CD4-positive, alpha-beta memory T cell (primary cell): ENCODE measurements around the gene SLC16A13. TPM values are rescaled to one million over a fixed set of nuclear protein-coding genes. Genes with fewer than 3 reads are reported as not detected.
A peak's percentile ranks its signal among the peaks of the same experiment; 100 is the strongest.

ENCODE experiments used
- CTCF ChIA-PET: fragments of 350-600 bp; sonication (Branson Sonifier 250); formaldehyde crosslinking; loops from one replicate; lab custom pipeline; 2021; ENCODE audit warnings: inconsistent platforms; ENCODE audit not compliant: partially characterized antibody; lab: Charles Lee
- POLR2A ChIA-PET: fragments of 350-600 bp; sonication (Branson Sonifier 250); formaldehyde crosslinking; loops from one replicate; lab custom pipeline; 2021; ENCODE audit not compliant: partially characterized antibody; lab: Charles Lee
- DNase-seq, 5 donors: peaks; one replicate each; pipeline versions ENCODE4 v3.0.0 to v3.0.0-alpha.2; 2020 to 2022; ENCODE audit warnings: mixed read lengths in 1 of 5
- H3K27ac ChIP-seq: one replicate; pipeline ENCODE4 v1.7.0; 2013; ENCODE audit warnings: low read depth, low read length
- H3K27me3 ChIP-seq: 2 replicates; pipeline ENCODE4 v1.7.0; 2013; ENCODE audit warnings: mild to moderate bottlenecking, low read length, moderate library complexity; ENCODE audit not compliant: insufficient read depth
- H3K36me3 ChIP-seq: 2 replicates; pipeline ENCODE4 v1.7.0; 2013; ENCODE audit warnings: mild to moderate bottlenecking, low read length, moderate library complexity; ENCODE audit not compliant: insufficient read depth
- H3K4me1 ChIP-seq: 2 replicates; pipeline ENCODE4 v1.7.0; 2013; ENCODE audit warnings: mild to moderate bottlenecking, low read length, moderate library complexity; ENCODE audit not compliant: insufficient read depth
- H3K4me3 ChIP-seq, 2 donors: one replicate each; pipeline ENCODE4 v1.7.0; 2013; ENCODE audit warnings: low read length in 2 of 2, mild to moderate bottlenecking in 1 of 2
- H3K9me3 ChIP-seq, 2 donors: one replicate each; pipeline ENCODE4 v1.7.0; 2013; ENCODE audit warnings: low read length in 2 of 2, control low read depth in 1 of 2; ENCODE audit not compliant: control insufficient read depth in 1 of 2
- H3K27ac Mint-ChIP-seq, 7 donors: one replicate each; pipeline ENCODE4 v1.8.0; 2020 to 2021; ENCODE audit warnings: mixed read lengths in 7 of 7, mild to moderate bottlenecking in 6 of 7, inconsistent platforms in 3 of 7, moderate library complexity in 3 of 7
- H3K27me3 Mint-ChIP-seq, 2 donors: one replicate each; pipeline ENCODE4 v1.8.0; 2020 to 2021; ENCODE audit warnings: mixed read lengths in 2 of 2
- H3K36me3 Mint-ChIP-seq, 2 donors: one replicate each; pipeline ENCODE4 v1.8.0; 2020 to 2021; ENCODE audit warnings: mixed read lengths in 2 of 2, inconsistent platforms in 1 of 2, mild to moderate bottlenecking in 1 of 2
- H3K4me1 Mint-ChIP-seq, 4 donors: one replicate each; pipeline ENCODE4 v1.8.0; 2020 to 2021; ENCODE audit warnings: mixed read lengths in 4 of 4, mild to moderate bottlenecking in 1 of 4
- H3K4me3 Mint-ChIP-seq, 8 donors: one replicate each; pipeline ENCODE4 v1.8.0; 2020 to 2021; ENCODE audit warnings: mixed read lengths in 8 of 8, mild to moderate bottlenecking in 7 of 8, moderate library complexity in 6 of 8, inconsistent platforms in 3 of 8
- H3K9me3 Mint-ChIP-seq, 8 donors: one replicate each; pipeline ENCODE4 v1.8.0; 2020 to 2021; ENCODE audit warnings: mixed read lengths in 8 of 8, mild to moderate bottlenecking in 5 of 8, inconsistent platforms in 3 of 8, moderate library complexity in 1 of 8
- intact Hi-C: fragments of 100-400 bp; cut with micrococcal nuclease; formaldehyde crosslinking; loops from one replicate; pipeline ENCODE4 v1.15.1; 2023
- polyA plus RNA-seq, 2 donors: library from polyadenylated mRNA; unstranded; fragments of 300-500 nt; fragmentation: Illumina TruSeq; gene quantifications; one replicate each; pipeline ENCODE4 v1.2.3, GENCODE V29; 2021
- total RNA-seq, 2 experiments: library from RNA; stranded (reverse); gene quantifications; one replicate each; pipeline ENCODE4 v1.2.3, GENCODE V29; 2021

Gene SLC16A13
- total and polyA plus RNA-seq, 4 experiments from 2014 or later: 0.93 to 13.7 (median 7.4) TPM

DNA sequence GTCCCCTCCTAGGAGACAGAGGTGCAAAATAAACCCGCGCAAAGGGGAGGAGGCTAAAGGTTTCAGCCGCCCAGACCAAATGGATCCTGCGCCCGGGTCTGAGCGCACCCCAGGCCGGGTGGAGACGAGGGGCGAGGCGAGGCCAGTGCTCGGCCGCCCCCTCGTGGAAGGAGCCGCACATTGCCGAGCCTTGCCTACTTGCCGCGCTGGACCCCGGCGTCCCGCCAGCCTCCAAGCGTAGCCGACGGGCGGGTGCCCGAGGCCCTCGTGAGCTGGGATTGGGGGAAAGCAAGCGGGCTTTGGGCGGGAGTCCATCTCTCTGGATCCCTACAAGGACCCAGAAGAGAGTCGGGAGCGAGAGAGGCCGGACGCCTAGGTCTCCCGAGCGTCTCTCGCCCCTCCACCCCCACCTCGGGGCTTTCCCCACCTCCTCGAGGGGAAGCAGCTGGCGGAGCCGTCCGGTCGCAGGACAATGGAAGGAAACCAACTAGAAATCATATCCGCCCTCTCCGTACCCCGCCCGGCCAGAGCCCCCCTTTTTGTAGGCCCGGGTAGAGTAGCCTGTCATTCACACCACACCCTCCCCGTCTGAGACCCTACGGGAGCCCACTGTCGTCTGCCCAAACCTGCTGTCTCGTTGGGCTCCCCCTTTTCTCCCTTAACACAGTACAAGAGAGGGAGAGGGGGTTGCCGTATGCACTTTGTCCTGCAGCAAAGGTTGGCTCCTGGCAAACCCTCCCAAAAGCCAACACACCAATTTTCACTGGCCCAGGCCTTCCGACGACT, 13.6 kb upstream of the SLC16A13 start:
- Histone ChIP-seq H3K36me3 (peaks cover 2% of the 10 kb centered on the region), H3K9me3 (no peaks in the 10 kb centered on the region), H3K27me3 (no peaks in the 10 kb centered on the region), H3K27ac (no peak overlapping the region), H3K4me1 (peaks cover 42% of the 10 kb centered on the region), H3K4me3 (peak overlapping the region; percentile 6 to 37)
- DNase-seq: peak; percentile 73 to 79 (median 74)
- POLR2A ChIA-PET: interaction anchor here (1.0 to 3.2 kb wide), 9 partner anchors 6 to 108 kb away, joined by 3 to 18 read pairs (median 8); partner anchors contain the start of genes RNASEK and SLC16A13
- Mint-ChIP-seq H3K9me3 (no peaks in the 10 kb centered on the region), H3K27me3 (peaks cover 0 to 3% of the 10 kb centered on the region in 2 donors), H3K36me3 (peaks cover 1 to 4% of the 10 kb centered on the region in 2 donors), H3K4me1 (peaks cover 21 to 60% (median 38%) of the 10 kb centered on the region in 4 donors), H3K27ac (peak overlapping the region; percentile 81 to 97 (median 91)), H3K4me3 (peak overlapping the region; percentile 63 to 88 (median 76))
- intact Hi-C loops: loop anchor here (1.0 kb wide), 2 partner anchors 111 to 179 kb away; no protein-coding TSS in a partner anchor
- CTCF ChIA-PET: interaction anchor here (0.7 to 6.8 kb wide), 23 partner anchors 9 to 360 kb away, joined by 3 to 64 read pairs (median 6); partner anchors contain the start of genes RNASEK, SLC16A11 and SLC16A13

DNA sequence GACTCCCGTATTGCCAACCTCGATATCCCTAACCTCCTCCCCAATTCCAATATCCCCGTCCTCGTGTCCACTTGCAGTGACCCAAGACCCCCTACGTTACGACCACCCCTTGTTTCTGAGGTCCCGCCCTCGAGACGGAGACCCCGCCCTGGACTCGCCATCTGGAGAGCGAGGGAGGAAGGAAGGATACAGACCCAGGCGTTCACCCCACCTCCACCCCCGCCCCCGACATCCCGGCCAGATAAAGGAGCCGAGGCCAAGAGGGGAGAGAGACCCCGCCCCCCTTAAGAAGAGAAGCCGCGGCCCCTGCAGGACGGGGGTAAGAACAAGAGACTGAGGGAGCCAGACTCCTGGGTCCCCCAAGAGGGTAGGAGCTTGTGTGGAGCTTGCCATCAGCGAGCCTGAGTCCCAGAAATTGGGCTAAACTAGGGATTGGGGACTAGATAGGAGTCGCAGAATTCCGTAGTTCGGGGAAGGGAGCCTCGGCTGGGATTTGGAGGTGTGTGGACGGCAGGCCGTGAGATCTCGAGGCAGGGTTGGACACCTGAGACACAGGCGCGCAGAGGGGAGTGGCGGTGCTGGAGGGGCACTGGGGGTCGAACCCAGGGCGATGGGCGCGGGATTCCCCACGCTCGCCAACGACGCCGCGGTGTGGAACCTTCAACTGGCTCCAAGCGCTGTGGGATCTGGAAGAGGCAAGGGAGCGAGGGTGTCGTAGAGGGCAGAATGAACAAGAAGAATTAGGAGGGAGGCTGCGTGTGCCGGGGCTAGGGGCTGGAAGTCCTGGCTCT, 12.8 kb upstream of the SLC16A13 start, which contains the start of gene BCL6B:
BCL6B (plus strand) TSS at position 270 of the 791 bp plus-strand sequence. CDS start 622 bp downstream, outside the sequence.
- Histone ChIP-seq H3K27ac (peak within 1 kb of the TSS; percentile 56), H3K4me1 (peaks cover 34% of the 10 kb centered on the region), H3K9me3 (no peaks in the 10 kb centered on the region), H3K36me3 (no peaks in the 10 kb centered on the region), H3K27me3 (no peaks in the 10 kb centered on the region), H3K4me3 (peak within 1 kb of the TSS; percentile 6 to 37)
- intact Hi-C loops: loop anchor here (1.0 kb wide), 4 partner anchors 8 to 180 kb away; no protein-coding TSS in a partner anchor
- H3K9me3 Mint-ChIP-seq: no peaks in the 10 kb centered on the region
- no peaks in the 10 kb centered on the region for H3K36me3 Mint-ChIP-seq
- ChIA-PET CTCF (interaction anchor here (0.7 to 6.8 kb wide), 13 partner anchors 8 to 180 kb away, joined by 3 to 64 read pairs (median 9); partner anchors contain the start of gene SLC16A13), POLR2A (interaction anchor here (0.7 to 3.2 kb wide), 10 partner anchors 7 to 109 kb away, joined by 3 to 32 read pairs (median 6); partner anchors contain the start of genes RNASEK and SLC16A13)
- H3K27ac Mint-ChIP-seq: peak within 1 kb of the TSS; percentile 89 to 97 (median 95)
- peak in 1 of 5 donors; percentile 48 for DNase-seq
- H3K4me3 Mint-ChIP-seq: peak within 1 kb of the TSS; percentile 63 to 88 (median 78)
- peaks cover 15 to 52% (median 31%) of the 10 kb centered on the region in 4 donors for H3K4me1 Mint-ChIP-seq
- H3K27me3 Mint-ChIP-seq: peaks cover 0 to 3% of the 10 kb centered on the region in 2 donors

DNA sequence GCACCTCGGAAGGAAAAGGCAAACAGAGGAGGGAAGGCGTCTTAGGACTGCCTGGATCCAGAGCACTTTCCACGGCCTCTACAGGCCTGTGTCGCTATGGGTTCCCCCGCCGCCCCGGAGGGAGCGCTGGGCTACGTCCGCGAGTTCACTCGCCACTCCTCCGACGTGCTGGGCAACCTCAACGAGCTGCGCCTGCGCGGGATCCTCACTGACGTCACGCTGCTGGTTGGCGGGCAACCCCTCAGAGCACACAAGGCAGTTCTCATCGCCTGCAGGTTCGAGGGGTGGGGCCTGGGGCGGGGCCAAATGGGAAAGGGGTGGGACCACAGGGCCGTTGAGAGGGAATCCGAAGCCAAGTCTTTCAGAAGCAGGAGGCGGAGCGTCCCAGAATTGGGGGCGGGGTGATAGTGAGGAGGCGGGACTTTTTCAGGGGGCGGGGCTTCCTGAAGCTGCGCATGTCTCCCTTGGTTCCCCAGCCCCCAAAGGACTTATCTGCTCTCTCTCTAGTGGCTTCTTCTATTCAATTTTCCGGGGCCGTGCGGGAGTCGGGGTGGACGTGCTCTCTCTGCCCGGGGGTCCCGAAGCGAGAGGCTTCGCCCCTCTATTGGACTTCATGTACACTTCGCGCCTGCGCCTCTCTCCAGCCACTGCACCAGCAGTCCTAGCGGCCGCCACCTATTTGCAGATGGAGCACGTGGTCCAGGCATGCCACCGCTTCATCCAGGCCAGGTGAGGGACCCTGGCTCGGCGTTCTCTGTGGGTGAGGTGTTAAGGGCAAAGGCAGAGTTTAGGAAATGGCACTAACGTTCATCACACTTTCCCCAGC, 12.0 kb upstream of the SLC16A13 start:
- H3K27me3 Mint-ChIP-seq: peaks cover 0 to 3% of the 10 kb centered on the region in 2 donors
- CTCF ChIA-PET: interaction anchor here (0.7 to 6.8 kb wide), 6 partner anchors 19 to 172 kb away, joined by 3 to 64 read pairs (median 6); no protein-coding TSS in a partner anchor
- intact Hi-C loops: loop anchor here (1.0 kb wide), 2 partner anchors 8 to 12 kb away; no protein-coding TSS in a partner anchor
- POLR2A ChIA-PET: interaction anchor here (0.6 to 3.2 kb wide), 9 partner anchors 8 to 108 kb away, joined by 3 to 32 read pairs (median 4); partner anchors contain the start of genes SLC16A11 and SLC16A13
- H3K27ac Mint-ChIP-seq: peak overlapping the region; percentile 89 to 97 (median 95)
- H3K4me1 Mint-ChIP-seq: peaks cover 12 to 49% (median 32%) of the 10 kb centered on the region in 4 donors
- Histone ChIP-seq H3K9me3 (no peaks in the 10 kb centered on the region), H3K27me3 (no peaks in the 10 kb centered on the region), H3K27ac (peak overlapping the region; percentile 56), H3K4me3 (peak overlapping the region in 1 of 2 donors; percentile 18), H3K4me1 (peaks cover 31% of the 10 kb centered on the region), H3K36me3 (no peaks in the 10 kb centered on the region)
- no peaks in the 10 kb centered on the region for H3K36me3 Mint-ChIP-seq
- H3K4me3 Mint-ChIP-seq: peak overlapping the region; percentile 61 to 88 (median 78)
- H3K9me3 Mint-ChIP-seq: no peaks in the 10 kb centered on the region
- DNase-seq: peak; percentile 91 to 97 (median 92)

DNA sequence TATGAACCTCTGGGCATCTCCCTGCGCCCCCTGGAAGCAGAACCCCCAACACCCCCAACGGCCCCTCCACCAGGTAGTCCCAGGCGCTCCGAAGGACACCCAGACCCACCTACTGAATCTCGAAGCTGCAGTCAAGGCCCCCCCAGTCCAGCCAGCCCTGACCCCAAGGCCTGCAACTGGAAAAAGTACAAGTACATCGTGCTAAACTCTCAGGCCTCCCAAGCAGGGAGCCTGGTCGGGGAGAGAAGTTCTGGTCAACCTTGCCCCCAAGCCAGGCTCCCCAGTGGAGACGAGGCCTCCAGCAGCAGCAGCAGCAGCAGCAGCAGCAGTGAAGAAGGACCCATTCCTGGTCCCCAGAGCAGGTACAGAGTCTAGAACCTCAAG, 11.4 kb upstream of the SLC16A13 start:
- Mint-ChIP-seq H3K36me3 (no peaks in the 10 kb centered on the region), H3K4me1 (peaks cover 18 to 54% (median 35%) of the 10 kb centered on the region in 4 donors), H3K9me3 (no peaks in the 10 kb centered on the region), H3K27ac (peak overlapping the region; percentile 29 to 97 (median 89)), H3K27me3 (peaks cover 0 to 3% of the 10 kb centered on the region in 2 donors), H3K4me3 (no peak overlapping the region)
- ChIA-PET POLR2A (interaction anchor here (0.8 to 3.2 kb wide), 5 partner anchors 8 to 21 kb away, joined by 3 to 32 read pairs (median 7); partner anchors contain the start of gene SLC16A13), CTCF (interaction anchor here (1.1 to 2.1 kb wide), 3 partner anchors 11 to 110 kb away, joined by 3 to 6 read pairs (median 5); partner anchors contain the start of gene SLC16A13)
- H3K4me1 ChIP-seq: peaks cover 37% of the 10 kb centered on the region
- no peaks in the 10 kb centered on the region for H3K27me3 ChIP-seq
- H3K9me3 ChIP-seq: no peaks in the 10 kb centered on the region
- DNase-seq: no peak
- no peaks in the 10 kb centered on the region for H3K36me3 ChIP-seq
- intact Hi-C loops: no loop called here
- no peak overlapping the region for H3K4me3 ChIP-seq
- H3K27ac ChIP-seq: no peak overlapping the region

DNA sequence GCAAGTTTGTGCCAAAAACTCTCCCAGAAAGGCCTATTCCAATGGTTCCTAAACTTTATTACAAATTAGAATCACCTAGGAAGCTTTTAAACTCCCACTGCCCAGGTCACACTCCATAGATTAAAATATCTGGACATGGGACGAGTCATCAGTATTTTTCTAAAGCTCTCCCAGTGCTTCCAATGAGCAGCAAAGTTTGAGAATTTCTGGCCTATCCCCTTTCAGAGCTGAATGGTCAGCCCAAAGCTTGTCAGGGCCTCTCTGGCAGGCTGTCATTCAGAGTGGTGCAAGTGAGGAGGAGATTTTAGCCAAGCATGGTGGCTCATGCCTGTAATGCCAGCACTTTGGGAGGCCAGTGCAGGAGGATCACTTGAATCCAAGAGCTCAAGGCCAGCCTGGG, 10.6 kb upstream of the SLC16A13 start:
- ChIA-PET CTCF (interaction anchor here (0.8 to 2.1 kb wide), 6 partner anchors 11 to 115 kb away, joined by 3 to 6 read pairs (median 4); partner anchors contain the start of gene SLC16A13), POLR2A (interaction anchor here (1.3 to 3.2 kb wide), 4 partner anchors 9 to 20 kb away, joined by 4 to 32 read pairs (median 12); partner anchors contain the start of genes RNASEK and SLC16A13)
- Histone ChIP-seq H3K36me3 (no peaks in the 10 kb centered on the region), H3K27ac (no peak overlapping the region), H3K4me1 (peaks cover 45% of the 10 kb centered on the region), H3K27me3 (no peaks in the 10 kb centered on the region), H3K9me3 (no peaks in the 10 kb centered on the region), H3K4me3 (no peak overlapping the region)
- Mint-ChIP-seq H3K27ac (peak overlapping the region in 4 of 7 donors; percentile 3 to 97 (median 60)), H3K4me3 (peak overlapping the region in 1 of 8 donors; percentile 7), H3K27me3 (peaks cover 0 to 3% of the 10 kb centered on the region in 2 donors), H3K36me3 (no peaks in the 10 kb centered on the region), H3K9me3 (no peaks in the 10 kb centered on the region), H3K4me1 (peaks cover 26 to 61% (median 44%) of the 10 kb centered on the region in 4 donors)
- no peak for DNase-seq
- intact Hi-C loops: no loop called here
